ENCODE results near the gene SCAF11. TPM values are rescaled to one million over a fixed set of nuclear protein-coding genes. Genes with fewer than 3 reads are reported as not detected.
A peak's percentile ranks its signal among the peaks of the same experiment; 100 is the strongest.

Gene SCAF11
- total and polyA plus RNA-seq, 8 donors, result 17.4 to 246 (median 97.6) TPM

DNA sequence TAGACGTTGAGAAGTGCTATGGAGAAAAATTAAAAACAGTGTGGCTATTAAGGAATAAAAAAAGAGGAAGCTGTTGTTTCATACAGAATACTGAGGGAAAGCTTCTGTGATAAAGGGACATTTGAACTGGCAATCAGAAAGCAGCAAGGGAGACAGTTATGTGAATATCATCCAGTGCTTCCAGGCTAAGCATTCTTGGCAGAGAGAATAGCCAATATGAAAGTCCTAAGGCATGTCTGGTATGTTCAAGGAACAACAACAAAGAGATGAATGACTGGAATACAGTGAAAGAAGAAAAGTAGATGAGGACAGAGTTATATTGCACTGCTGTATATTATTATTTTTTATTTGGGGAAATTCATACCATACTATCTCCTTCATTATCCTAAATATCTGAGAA, 23.9 kb downstream of the SCAF11 start:
- H3K4me1 ChIP-seq, result peaks cover 19 to 80% (median 48%) of the 10 kb centered on the region in 4 donors
- intact Hi-C loops (cut with DNase I; ENCODE audit: low total_unique reads), result no loop called here
- TF ChIP-seq EP300 (IDR thresholded peaks at IDR 0.05), result no peak
- TF ChIP-seq POLR2A (IDR thresholded peaks at IDR 0.05), result no peak
- TF ChIP-seq CTCF (IDR thresholded peaks at IDR 0.05), result no peak
- TF ChIP-seq POLR2AphosphoS5 (IDR thresholded peaks at IDR 0.05), result peak in 1 of 3 donors; percentile 10

GRCh38 chr12:45962553-45963325, 27.6 kb downstream of the SCAF11 start:
- TF ChIP-seq CTCF (IDR thresholded peaks at IDR 0.05), result no peak
- no peak for TF ChIP-seq POLR2AphosphoS5 (IDR thresholded peaks at IDR 0.05)
- no peak for TF ChIP-seq EP300 (IDR thresholded peaks at IDR 0.05)
- no peak for TF ChIP-seq POLR2A (IDR thresholded peaks at IDR 0.05)
- WGBS, 5 donors, result 72 to 90% (median 86%) methylated on average over 4 of the region's 4 CpGs
- Histone ChIP-seq H3K4me1 (peaks cover 15 to 67% (median 29%) of the 10 kb centered on the region in 4 donors), H3K4me3 (no peak overlapping the region), H3K27ac (peak overlapping the region in 1 of 5 donors; percentile 5), H3K9me3 (no peaks in the 10 kb centered on the region), H3K36me3 (peaks cover 0 to 44% (median 23%) of the 10 kb centered on the region in 4 donors), H3K27me3 (no peaks in the 10 kb centered on the region)
- no peak for DNase-seq
- intact Hi-C loops (cut with DNase I; ENCODE audit: low total_unique reads), result no loop called here

More for the DNA sequence above, 23.9 kb downstream of the SCAF11 start:
- Histone ChIP-seq H3K27me3 (no peaks in the 10 kb centered on the region), H3K4me3 (no peak overlapping the region), H3K36me3 (peaks cover 0 to 25% (median 21%) of the 10 kb centered on the region in 4 donors), H3K9me3 (no peaks in the 10 kb centered on the region), H3K27ac (no peak overlapping the region)
- WGBS, 5 donors, result 22 to 47% (median 33%) methylated on average over 1 of the region's 1 CpG
- DNase-seq, result peak in 1 of 2 donors; percentile 32

DNA sequence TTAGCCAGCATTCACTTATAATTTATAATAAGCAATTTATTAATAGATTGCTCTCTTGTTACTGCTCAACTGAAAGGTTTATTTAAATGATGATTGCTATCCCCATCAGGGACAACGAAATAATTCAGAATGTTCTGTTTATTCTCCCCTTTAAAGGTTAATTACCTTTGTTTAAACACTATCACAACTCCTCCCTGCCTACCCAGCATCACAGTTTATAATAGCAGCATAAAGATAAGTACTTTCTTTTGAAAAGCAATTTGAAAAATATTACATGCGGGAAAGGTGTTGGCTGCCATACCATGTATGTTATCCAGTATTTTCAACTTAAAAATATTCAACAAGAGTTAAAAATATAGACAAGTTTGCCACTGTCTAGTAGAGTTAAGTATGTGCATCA, 30.6 kb downstream of the SCAF11 start:
- WGBS, 5 donors, result 26 to 54% (median 43%) methylated on average over 2 of the region's 2 CpGs
- H3K9me3 ChIP-seq, result no peaks in the 10 kb centered on the region
- no peak for DNase-seq
- intact Hi-C loops (cut with DNase I; ENCODE audit: low total_unique reads), result no loop called here
- H3K27me3 ChIP-seq, result no peaks in the 10 kb centered on the region
- TF ChIP-seq EP300 (IDR thresholded peaks at IDR 0.05), result no peak
- no peak for TF ChIP-seq CTCF (IDR thresholded peaks at IDR 0.05)
- no peak for TF ChIP-seq POLR2AphosphoS5 (IDR thresholded peaks at IDR 0.05)
- TF ChIP-seq POLR2A (IDR thresholded peaks at IDR 0.05), result no peak
- H3K4me3 ChIP-seq, result no peak overlapping the region
- peaks cover 0 to 44% (median 25%) of the 10 kb centered on the region in 4 donors for H3K36me3 ChIP-seq
- H3K4me1 ChIP-seq, result peaks cover 0 to 38% (median 5%) of the 10 kb centered on the region in 4 donors
- H3K27ac ChIP-seq, result no peak overlapping the region

DNA sequence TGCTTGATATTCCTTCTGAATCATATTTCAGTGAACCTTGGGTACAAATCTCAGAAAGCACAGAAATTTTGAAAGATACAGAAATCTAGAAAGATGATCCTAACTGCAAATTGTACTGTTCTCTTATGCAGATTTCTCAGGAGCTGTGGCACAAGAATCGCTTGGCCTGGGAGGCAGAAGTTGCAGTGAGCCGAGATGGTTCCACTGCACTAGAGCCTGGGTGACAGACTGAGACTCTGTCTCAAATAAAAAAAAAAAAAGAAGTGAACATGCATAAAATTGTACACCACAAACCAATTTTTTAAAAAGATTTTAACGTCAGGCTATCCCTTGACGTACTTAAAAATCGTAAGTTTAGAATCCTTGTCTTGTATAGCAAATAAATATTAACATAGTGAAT, 31.3 kb downstream of the SCAF11 start:
- H3K27me3 ChIP-seq, result no peaks in the 10 kb centered on the region
- TF ChIP-seq POLR2AphosphoS5 (IDR thresholded peaks at IDR 0.05) (no peak), POLR2A (IDR thresholded peaks at IDR 0.05) (no peak), CTCF (IDR thresholded peaks at IDR 0.05) (no peak), EP300 (IDR thresholded peaks at IDR 0.05) (no peak)
- H3K4me3 ChIP-seq, result no peak overlapping the region
- peaks cover 0 to 45% (median 25%) of the 10 kb centered on the region in 4 donors for H3K36me3 ChIP-seq
- no peak overlapping the region for H3K27ac ChIP-seq
- intact Hi-C loops (cut with DNase I; ENCODE audit: low total_unique reads), result no loop called here
- 77 to 94% (median 84%) methylated on average over 5 of the region's 5 CpGs for WGBS, 5 donors
- no peaks in the 10 kb centered on the region for H3K9me3 ChIP-seq
- DNase-seq, result no peak
- H3K4me1 ChIP-seq, result peaks cover 0 to 34% (median 5%) of the 10 kb centered on the region in 4 donors
